WTC11 (cell line): Measurements from ENCODE around the gene APOL2.

Experiments used
- E2F1 ChIP-seq: sonication (generic); formaldehyde crosslinking; IDR thresholded peaks from 2 replicates; pipeline ENCODE4 v1.8.0; 2022; ENCODE audit warnings: mild to moderate bottlenecking, missing genetic modification reagents
- ETV6 ChIP-seq: sonication (generic); formaldehyde crosslinking; IDR thresholded peaks from 2 replicates; pipeline ENCODE4 v1.8.1; 2022; ENCODE audit warnings: mild to moderate bottlenecking, missing genetic modification reagents
- HMGXB4 ChIP-seq: sonication (generic); formaldehyde crosslinking; IDR thresholded peaks from 2 replicates; pipeline ENCODE4 v1.8.1; 2023; ENCODE audit warnings: mild to moderate bottlenecking, moderate library complexity, missing genetic modification reagents
- MAX ChIP-seq: sonication (generic); formaldehyde crosslinking; IDR thresholded peaks from 2 replicates; pipeline ENCODE4 v1.8.0; 2022; ENCODE audit warnings: mild to moderate bottlenecking, missing genetic modification reagents
- SMAD3 ChIP-seq: sonication (generic); formaldehyde crosslinking; IDR thresholded peaks from 2 replicates; pipeline ENCODE4 v1.8.0; 2022; ENCODE audit warnings: missing genetic modification reagents, mild to moderate bottlenecking, borderline replicate concordance
- USF1 ChIP-seq: sonication (generic); formaldehyde crosslinking; IDR thresholded peaks from 2 replicates; pipeline ENCODE4 v1.8.0; 2022; ENCODE audit warnings: mild to moderate bottlenecking, missing genetic modification reagents
- ZNF121 ChIP-seq: sonication (generic); formaldehyde crosslinking; IDR thresholded peaks from 2 replicates; pipeline ENCODE4 v1.8.0; 2023; ENCODE audit warnings: missing genetic modification reagents
- ZNF317 ChIP-seq: sonication (generic); formaldehyde crosslinking; IDR thresholded peaks from 2 replicates; pipeline ENCODE4 v1.8.1; 2023; ENCODE audit warnings: low read depth, mild to moderate bottlenecking, moderate library complexity, missing genetic modification reagents, borderline replicate concordance
- ZNF532 ChIP-seq: fragments of 250-450 bp; sonication (Bioruptor Pico); IDR thresholded peaks from 2 replicates; pipeline ENCODE4 v1.9.0; 2021; ENCODE audit warnings: mild to moderate bottlenecking, borderline replicate concordance
- TF ChIP-seq, protein P1 (sequence below): fragments of 200-600 bp; IDR thresholded peaks from 2 replicates; pipeline ENCODE4 v1.8.0; 2022; ENCODE audit warnings: antibody characterized with exemption

DNA sequence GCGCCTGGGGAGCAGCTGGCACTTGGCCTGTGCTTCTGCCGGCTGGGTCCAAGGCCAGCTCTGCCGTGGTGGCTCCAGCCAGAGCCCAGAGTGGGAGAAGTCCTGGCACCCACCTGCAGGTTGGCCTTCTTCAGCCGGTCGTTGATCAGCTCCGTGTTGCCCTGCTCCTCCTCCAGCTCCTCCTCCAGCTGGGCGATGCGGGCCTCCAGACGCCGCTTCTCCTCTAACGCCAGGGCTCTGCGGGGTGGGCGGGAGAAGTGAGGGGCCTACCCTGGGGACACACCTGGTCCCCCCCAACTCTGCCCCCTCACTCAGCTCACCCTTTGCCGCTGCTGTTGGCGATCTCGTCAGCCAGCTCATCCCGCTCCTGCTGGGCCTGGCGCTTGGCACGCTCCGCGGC lies 46.2 kb upstream of the APOL2 start:
- no peak for TF ChIP-seq USF1 (CRISPR knock-in tag)
- no peak for TF ChIP-seq MAX (CRISPR knock-in tag)
- TF ChIP-seq, protein P1, sequence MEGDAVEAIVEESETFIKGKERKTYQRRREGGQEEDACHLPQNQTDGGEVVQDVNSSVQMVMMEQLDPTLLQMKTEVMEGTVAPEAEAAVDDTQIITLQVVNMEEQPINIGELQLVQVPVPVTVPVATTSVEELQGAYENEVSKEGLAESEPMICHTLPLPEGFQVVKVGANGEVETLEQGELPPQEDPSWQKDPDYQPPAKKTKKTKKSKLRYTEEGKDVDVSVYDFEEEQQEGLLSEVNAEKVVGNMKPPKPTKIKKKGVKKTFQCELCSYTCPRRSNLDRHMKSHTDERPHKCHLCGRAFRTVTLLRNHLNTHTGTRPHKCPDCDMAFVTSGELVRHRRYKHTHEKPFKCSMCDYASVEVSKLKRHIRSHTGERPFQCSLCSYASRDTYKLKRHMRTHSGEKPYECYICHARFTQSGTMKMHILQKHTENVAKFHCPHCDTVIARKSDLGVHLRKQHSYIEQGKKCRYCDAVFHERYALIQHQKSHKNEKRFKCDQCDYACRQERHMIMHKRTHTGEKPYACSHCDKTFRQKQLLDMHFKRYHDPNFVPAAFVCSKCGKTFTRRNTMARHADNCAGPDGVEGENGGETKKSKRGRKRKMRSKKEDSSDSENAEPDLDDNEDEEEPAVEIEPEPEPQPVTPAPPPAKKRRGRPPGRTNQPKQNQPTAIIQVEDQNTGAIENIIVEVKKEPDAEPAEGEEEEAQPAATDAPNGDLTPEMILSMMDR = no peak
- no peak for TF ChIP-seq ETV6 (CRISPR knock-in tag)
- TF ChIP-seq HMGXB4 (CRISPR knock-in tag) = no peak
- TF ChIP-seq SMAD3 (CRISPR knock-in tag) = no peak
- no peak for TF ChIP-seq E2F1
- TF ChIP-seq ZNF317 (CRISPR knock-in tag) = no peak
- TF ChIP-seq ZNF121 (CRISPR knock-in tag) = no peak
- TF ChIP-seq ZNF532 (CRISPR knock-in tag) = no peak
